GM12872 (cell line): ENCODE results near the gene ZCCHC3.

Source experiments
- CTCF ChIP-seq: IDR thresholded peaks from 3 replicates; pipeline ENCODE4 v1.5.1; 2011; ENCODE audit warnings: low read depth, mild to moderate bottlenecking, low read length, moderate library complexity; ENCODE audit not compliant: insufficient read depth

The ZCCHC3 gene

GRCh38 chr20:298776-299391 is 1.5 kb downstream of the ZCCHC3 start:
- no peak for TF ChIP-seq CTCF

GRCh38 chr20:300345-300990 is 3.1 kb downstream of the ZCCHC3 start:
- TF ChIP-seq CTCF, result no peak

DNA sequence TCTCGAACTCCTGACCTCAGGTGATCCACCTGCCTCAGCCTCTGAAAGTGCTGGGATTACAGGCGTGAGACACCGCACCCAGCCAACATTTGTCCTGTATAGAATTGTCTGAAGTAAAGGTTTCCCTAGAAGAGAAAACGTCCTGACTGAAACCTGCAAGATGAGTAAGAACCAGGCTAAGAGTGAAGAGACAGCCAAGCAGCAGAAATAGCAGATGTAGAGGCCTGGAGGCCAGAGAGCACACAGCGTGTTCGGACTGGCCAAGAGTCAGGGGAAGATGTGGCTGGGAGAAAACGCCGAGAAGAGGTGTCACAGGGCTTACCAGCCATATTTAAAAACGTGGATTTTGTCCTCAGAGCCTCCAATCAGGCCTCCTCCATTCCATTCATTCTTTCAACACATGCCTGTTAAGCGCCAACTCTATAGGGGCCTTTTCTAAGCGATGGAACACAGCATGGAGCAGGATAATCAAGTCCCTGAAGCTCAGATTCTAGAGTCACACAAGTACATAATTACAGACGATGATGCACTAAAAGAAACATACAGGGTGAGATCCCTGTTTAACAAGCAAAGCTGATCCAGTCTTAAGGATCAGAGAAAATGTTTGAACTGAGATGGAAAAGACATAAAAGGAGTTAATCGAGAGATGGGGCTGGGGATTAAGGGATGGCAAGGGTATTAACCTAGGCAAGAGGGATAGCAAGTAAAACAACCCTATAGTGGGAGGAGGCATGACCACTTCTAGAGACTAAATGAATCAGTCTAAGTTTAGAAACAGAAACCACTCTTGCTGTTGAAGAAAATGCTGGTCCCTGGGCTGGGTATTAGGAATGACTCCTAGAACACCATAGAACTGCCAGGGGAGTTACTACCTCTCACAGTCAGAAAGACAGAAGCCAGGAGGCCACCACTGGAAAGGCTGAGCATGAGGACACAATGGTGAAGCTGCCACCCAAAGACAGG is 4.8 kb downstream of the ZCCHC3 start:
- no peak for TF ChIP-seq CTCF

GRCh38 chr20:305745-306144 is 8.4 kb downstream of the ZCCHC3 start:
- TF ChIP-seq CTCF, result no peak

DNA sequence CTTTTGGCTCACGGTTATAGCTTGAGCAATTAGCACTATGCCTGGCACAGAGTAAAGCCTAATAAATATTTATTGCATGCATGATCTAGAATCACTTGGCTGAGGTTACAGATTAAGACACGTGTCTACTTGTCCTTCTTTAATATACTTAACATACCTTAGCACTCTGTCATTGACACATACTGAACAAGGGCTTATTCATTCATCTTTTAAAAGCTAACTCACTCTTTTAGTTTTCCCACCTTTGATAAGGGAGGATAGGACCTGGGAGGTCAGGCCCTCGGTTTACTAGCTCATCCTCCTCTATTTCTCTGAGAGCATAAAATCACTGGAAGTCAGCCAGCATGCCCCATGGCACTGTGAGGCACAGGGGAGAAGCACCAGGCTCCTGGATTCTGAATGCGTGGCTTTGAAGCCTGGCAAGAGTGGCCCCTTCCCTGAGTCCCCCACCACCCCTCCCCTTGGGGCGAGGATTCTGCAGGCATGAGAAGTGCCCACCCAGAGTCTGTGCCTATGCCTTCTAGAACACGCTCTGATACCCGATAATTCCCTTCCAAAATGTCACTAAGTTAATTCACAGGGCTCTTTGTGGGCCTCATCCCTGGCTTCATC is 11.2 kb downstream of the ZCCHC3 start:
- TF ChIP-seq CTCF, result no peak

DNA sequence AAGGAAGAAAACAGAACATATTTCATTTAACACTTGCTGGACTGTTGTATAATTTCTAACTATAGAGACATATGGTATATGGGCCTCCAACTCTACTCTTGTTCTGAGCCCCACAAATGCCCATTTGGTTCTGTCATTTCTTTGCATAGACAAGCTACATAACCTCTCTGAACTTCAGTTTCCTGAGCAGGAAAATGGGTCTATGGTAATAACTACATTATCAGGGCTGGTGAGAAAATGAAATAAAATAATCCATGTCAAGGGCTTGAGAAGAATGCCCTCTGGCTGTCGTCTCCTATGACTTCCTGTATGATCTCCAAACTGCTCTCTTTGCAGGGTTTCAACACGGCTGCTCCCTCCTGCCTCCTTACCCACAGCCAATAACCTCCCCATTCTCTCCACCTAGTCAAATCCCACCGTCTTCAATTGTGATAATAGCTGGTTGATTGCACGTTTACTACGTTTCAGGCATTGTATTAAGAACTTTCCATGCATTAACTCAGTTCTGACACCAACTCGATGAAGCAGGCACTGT is 12.0 kb downstream of the ZCCHC3 start:
- TF ChIP-seq CTCF, result no peak
